Neural progenitor cell (in vitro differentiated cells): ENCODE measurements around the gene SLC2A8.

ENCODE experiments used
- EZH2 ChIP-seq: fragments of 200-600 bp; sonication (generic); IDR thresholded peaks from 2 replicates; pipeline ENCODE4 v1.6.1; 2017; ENCODE audit warnings: antibody characterized with exemption, mild to moderate bottlenecking, moderate library complexity
- EZH2phosphoT487 ChIP-seq: fragments of 200-600 bp; sonication (generic); IDR thresholded peaks from 2 replicates; pipeline ENCODE4 v1.6.1; 2017; ENCODE audit warnings: antibody characterized with exemption
- TF ChIP-seq, protein P1 (sequence below): fragments of 200-600 bp; sonication (generic); IDR thresholded peaks from 2 replicates; pipeline ENCODE4 v1.5.1; 2017; ENCODE audit warnings: antibody characterized with exemption, mild to moderate bottlenecking

DNA sequence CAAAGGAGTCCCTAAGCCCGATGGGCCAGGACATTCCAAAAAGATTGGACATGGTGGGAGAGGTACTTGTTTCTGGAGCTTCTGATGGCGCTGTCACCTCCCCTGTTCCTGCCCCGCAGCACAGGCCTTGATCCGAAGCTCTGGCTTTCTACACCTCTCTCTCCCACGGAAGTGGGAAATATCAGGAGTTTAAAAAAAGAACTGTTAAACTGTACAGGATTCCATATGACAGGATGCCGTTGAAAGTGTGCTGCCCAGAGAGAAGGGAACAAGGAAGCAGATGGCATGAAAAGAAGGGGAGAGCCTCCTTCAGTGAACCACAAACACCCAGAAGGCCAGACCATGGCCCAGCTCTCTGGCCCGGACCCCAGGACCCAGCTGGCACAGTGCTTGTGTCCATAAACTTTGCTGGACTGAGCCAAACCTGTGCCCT, 26.8 kb upstream of the SLC2A8 start:
- TF ChIP-seq, protein P1, sequence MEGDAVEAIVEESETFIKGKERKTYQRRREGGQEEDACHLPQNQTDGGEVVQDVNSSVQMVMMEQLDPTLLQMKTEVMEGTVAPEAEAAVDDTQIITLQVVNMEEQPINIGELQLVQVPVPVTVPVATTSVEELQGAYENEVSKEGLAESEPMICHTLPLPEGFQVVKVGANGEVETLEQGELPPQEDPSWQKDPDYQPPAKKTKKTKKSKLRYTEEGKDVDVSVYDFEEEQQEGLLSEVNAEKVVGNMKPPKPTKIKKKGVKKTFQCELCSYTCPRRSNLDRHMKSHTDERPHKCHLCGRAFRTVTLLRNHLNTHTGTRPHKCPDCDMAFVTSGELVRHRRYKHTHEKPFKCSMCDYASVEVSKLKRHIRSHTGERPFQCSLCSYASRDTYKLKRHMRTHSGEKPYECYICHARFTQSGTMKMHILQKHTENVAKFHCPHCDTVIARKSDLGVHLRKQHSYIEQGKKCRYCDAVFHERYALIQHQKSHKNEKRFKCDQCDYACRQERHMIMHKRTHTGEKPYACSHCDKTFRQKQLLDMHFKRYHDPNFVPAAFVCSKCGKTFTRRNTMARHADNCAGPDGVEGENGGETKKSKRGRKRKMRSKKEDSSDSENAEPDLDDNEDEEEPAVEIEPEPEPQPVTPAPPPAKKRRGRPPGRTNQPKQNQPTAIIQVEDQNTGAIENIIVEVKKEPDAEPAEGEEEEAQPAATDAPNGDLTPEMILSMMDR = no peak
- no peak for TF ChIP-seq EZH2
- TF ChIP-seq EZH2phosphoT487 = no peak
